HG02623 (cell line): Measurements from ENCODE around the gene SMAP1.

Experiments used
- ATAC-seq: cut with Tn5 transposase; IDR thresholded peaks from one replicate; pipeline ENCODE4 v1.9.1; 2021; ENCODE audit warnings: moderate library complexity; ENCODE audit not compliant: unreplicated experiment

The SMAP1 gene

GRCh38 chr6:70667711-70668498 is at the start of gene SMAP1:
TSS of gene SMAP1 (plus strand) at chr6:70667883. CDS start at chr6:70668024, 141 bp downstream.
- ATAC-seq, result peak; percentile 88

GRCh38 chr6:70620746-70621145 is 46.9 kb upstream of the SMAP1 start:
- no peak for ATAC-seq

DNA sequence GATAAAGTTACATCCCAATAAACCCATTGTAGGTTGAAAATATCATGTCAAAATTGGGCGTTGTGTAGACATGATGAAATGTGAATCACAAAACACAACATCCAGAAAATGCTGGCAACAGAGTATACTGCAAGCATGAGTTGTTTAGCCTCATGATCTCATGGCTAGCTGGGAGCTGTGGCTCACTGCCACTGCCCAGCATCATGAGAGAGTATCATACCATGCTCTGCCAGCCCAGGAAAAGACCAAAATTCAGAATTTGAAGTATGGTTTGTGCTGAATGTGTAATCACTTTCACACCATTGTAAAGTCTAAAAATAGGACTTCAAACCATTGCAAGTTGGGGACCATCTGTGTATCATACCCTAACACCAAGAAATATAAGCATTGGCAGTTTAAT is 45.2 kb upstream of the SMAP1 start:
- ATAC-seq, result no peak

DNA sequence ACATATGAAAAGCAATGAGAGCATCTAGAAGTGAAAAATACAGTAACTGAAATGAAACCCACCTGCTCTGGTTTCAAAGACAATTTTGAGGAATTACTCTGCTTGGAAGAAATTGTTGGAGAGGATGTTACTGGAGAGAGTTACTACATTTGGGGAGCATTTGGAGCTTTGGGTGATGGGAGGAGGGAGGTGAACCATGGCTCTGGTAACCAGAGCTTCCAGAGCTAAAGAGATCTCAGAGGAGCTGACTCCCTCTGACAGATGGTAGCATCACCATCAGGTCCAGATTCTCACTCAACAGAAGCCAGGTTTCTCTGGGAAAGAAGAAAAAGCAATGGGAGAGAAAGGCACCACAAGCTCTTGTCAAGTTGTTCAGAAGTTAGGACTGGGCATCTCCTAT is 42.2 kb upstream of the SMAP1 start:
- no peak for ATAC-seq

- ATAC-seq, result no peak
Observed at GRCh38 chr6:70627500-70628254, 40.0 kb upstream of the SMAP1 start.

- ATAC-seq, result no peak
Observed at GRCh38 chr6:70629929-70630328, 37.8 kb upstream of the SMAP1 start.

DNA sequence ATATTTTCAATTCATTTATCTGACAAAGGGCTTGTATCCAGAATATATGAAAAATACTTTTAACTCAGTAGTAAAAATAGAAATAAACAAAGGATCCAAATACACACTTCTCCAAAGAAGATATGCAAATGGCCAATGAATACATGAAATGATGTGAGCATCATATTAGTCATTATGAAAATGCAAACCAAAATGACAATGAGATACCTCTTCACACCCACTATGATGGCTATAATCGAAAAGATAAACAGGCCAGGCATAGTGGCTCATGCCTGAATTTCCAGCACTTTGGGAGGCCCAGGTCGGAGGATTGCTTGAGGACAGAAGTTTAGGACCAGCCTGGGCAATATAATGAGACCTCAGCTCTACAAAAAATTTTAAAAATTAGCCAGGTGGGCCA is 33.8 kb upstream of the SMAP1 start:
- no peak for ATAC-seq

GRCh38 chr6:70636596-70636995 is 31.1 kb upstream of the SMAP1 start:
- ATAC-seq, result no peak

GRCh38 chr6:70638468-70638867 is 29.2 kb upstream of the SMAP1 start:
- ATAC-seq, result no peak

DNA sequence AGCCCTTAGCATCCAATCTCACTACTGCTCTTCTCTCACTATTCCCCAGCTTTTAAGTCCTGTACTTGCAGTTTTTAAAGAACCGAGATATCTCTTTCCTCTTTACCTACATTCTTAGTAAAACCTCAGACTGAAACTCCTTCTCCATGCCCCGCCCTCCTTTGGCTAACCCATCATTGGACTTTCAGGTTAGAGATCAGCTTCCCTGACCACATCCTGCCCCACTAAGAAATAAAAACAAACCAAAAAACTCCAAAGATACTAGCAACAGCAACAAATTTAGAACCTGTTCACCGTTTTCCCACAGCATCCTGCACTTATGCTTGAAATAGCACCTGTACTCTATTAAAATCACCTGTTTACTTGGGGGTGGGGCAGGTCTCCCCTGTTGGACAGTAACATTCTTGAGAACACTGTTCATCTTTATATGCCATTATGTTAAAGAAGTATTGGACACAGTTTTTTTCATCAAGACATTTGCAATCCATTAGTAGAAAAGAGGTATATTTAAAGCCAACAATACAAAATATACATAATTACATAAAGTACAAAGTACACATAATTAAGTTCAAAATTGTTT is 16.3 kb upstream of the SMAP1 start:
- no peak for ATAC-seq

GRCh38 chr6:70652216-70652615 is 15.5 kb upstream of the SMAP1 start:
- ATAC-seq, result no peak

DNA sequence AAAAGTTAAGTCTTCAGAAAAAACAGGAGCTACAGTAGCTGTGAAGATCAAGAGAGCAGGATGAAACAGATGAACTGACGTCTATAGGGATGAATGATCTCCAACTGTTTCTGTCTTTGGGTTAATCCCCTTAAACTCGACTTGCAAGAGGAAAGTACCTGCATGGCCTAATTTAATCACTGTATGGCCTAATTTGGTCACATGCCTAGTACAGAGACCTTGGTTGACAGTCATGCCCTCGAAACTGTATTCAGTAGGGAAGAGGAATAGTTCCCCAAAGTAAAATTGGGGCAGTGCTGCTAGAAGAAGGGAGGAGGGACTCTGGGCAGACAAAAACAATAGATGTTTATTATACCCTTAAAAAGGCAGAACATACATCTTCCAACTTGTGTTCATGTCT is 10.0 kb upstream of the SMAP1 start:
- no peak for ATAC-seq

DNA sequence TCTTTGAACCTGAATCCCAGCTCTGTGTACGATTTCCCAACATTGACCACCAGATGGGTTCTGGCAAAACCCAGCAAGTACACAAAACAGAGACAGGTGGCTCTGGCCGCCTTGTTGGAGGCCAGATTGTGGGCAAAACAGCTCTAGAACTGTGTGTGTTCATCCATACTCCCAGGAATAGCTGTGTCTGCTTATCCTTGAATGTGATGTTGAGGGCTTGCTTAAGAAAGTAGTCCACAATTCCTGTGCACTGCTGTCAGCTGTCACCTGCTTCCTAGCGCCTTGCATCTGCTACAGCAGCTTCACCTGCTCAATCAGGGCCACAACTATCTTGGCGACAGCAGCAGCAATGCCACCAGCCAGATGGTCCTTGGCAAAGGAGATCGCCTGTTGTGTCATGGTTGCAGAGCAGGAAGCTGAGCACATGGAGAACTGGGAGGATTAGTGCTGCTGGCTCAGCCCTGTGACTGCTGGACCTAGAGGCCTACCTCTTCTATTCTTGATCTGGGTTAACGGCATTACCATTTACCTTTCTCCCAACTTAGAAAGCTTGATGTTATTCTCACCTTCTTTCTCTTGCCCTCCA is 3.7 kb upstream of the SMAP1 start:
- ATAC-seq, result no peak

- ATAC-seq, result no peak
Observed at GRCh38 chr6:70666706-70667105, 977 bp upstream of the SMAP1 start.

DNA sequence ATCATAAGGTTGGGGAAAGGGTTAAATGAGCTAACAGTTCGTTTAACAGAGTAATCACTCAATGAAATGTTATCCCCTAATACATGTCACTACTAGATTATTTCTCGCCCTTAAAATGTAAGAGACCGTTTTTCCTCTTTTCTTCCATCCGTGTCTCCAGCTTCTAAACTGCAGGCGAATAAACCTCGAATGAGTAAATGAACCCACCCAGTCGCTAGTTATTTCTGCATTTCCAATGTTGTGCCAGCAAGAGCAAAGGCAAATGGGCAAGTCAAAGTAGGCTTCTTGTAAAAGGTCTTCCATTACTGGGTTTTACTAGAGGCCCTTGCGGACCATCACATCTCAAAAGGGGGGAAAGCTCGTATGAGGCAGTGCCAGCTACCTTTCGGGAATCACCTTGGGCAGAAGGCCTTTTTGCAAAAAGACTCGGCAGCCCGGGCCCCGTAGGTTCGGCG is 400 bp upstream of the SMAP1 start:
- ATAC-seq, result no peak

GRCh38 chr6:70668499-70668812 is 773 bp downstream of the SMAP1 start:
- peak; percentile 52 for ATAC-seq

GRCh38 chr6:70669133-70669532 is 1.4 kb downstream of the SMAP1 start:
- no peak for ATAC-seq

DNA sequence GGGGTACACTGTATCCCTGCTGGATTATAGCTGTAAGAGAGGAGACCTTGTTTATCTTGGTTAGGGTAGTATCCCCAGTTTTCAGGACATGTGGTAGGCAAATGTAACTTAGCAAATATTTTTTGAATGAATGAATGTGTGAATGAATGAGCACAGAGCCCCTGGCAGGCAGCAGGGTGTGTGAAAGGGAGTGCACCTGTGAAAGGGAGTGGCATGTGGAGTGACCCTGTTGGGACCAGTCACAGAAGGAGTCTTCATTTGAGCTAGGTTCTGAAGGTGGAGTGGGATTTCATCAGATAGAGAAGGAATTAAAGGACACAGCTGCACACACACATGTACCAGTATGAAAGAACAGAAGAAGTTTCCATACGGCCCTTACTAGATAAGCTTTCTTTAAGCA is 4.9 kb downstream of the SMAP1 start:
- ATAC-seq, result no peak

DNA sequence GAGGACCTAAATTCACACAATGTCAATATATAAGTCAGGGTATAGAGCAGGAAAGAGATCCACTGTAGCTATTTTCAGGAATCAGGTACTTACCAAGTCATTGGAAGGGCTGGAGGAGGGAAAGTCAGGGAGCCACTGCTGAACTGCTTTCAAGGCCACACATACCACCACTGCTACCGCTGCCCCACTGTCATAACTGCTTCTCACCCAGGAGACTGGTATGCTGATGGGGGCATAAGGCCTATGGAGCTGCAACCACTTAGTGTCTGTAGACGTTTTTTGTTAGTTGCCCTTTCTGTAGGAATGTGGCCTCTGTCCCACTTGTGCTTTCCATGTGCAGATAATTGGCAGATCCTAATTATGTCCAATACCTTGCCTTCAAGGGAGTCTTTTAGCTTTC is 5.4 kb downstream of the SMAP1 start:
- no peak for ATAC-seq

DNA sequence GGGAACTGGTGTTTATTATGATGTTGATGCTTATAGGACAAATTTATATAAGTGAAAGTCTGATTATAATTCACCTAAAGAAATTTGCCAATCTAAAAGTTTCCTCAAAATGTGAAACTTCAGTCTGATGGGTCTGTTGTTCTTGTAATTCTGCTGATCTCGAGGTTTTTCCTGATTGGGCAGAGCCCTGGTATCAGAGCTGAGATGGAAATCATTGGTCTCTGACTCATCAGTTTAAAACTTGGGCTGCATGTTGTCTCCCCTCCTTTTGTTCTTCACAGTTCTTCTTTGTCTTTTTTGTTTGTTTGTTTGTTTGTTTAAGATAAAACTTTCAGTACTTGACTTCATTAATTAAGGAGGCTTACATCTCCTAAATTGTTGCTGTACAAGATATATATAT is 5.9 kb downstream of the SMAP1 start:
- ATAC-seq, result no peak

DNA sequence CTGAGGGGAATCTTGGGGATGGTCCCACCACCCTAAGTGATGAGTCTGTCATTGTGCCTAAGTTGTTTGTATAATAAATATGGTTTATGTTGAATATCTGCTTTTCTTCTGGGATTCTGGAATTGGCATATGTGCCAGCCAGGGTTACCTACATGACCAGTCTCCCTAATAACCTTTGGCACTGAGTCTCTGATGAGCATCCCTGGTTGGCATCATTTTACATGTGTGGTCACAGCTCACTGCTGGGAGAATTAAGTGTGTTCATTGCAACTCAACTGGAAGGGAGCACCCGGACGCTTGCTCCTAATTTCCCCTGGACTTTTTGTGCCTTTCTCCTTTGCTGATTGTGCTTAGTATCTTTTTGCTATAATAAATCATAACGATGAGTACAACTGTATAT is 8.1 kb downstream of the SMAP1 start:
- ATAC-seq, result no peak

DNA sequence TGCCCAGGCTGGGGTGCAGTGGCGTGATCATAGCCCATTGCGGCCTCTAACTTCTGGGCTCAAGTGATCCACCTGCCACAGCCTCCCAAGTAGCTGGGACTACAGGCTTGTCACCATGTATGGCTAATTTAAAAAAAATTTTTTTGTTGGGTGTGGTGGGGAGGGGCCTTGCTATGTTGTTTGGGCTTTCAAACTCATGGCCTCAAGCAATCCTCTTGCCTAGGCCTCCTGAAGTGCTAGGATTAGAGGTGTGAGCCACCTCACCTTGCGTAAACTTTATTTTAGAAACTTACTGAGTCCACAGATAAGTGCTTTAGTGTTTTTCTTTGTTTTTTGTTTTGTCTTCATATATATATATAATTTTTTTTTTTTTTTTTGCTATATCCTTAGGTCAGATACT is 9.1 kb downstream of the SMAP1 start:
- ATAC-seq, result no peak
